Keratinocyte (primary cell): Measurements from ENCODE around the gene SMIM12. TPM values are rescaled to one million over a fixed set of nuclear protein-coding genes. Genes with fewer than 3 reads are reported as not detected.

Experiments used
- DNase-seq: peaks from one replicate; pipeline ENCODE4 v3.0.0-alpha.2; 2011; ENCODE audit warnings: low read depth, missing footprints, low spot score
- FAIRE-seq: peaks from 2 replicates; lab custom pipeline; 2011; peaks lifted over from hg19 to GRCh38; lab: Jason Lieb, UNC
- H2AFZ ChIP-seq: 2 replicates; pipeline ENCODE4 v1.6.0; 2012; ENCODE audit warnings: low read length, control low read depth, inconsistent platforms; ENCODE audit not compliant: control insufficient read depth
- H3K27ac ChIP-seq: 2 replicates; pipeline ENCODE4 v1.5.1; 2011; ENCODE audit warnings: low read length; ENCODE audit not compliant: control insufficient read depth, insufficient read depth
- H3K27me3 ChIP-seq: 3 replicates; pipeline ENCODE4 v1.6.0; 2011; ENCODE audit warnings: low read length; ENCODE audit not compliant: control insufficient read depth, insufficient read depth; ENCODE audit errors: extremely low read depth
- H3K36me3 ChIP-seq, 2 experiments: 2 replicates in 1 of 2; 3 replicates in 1 of 2; pipeline ENCODE4 v1.5.1; 2011; ENCODE audit warnings: low read length in 2 of 2, mild to moderate bottlenecking in 1 of 2; ENCODE audit not compliant: control insufficient read depth in 2 of 2, insufficient read depth in 2 of 2; ENCODE audit errors: extremely low read depth in 1 of 2
- H3K4me1 ChIP-seq: 3 replicates; pipeline ENCODE4 v1.5.1; 2011; ENCODE audit warnings: low read length; ENCODE audit not compliant: control insufficient read depth, insufficient read depth; ENCODE audit errors: extremely low read depth
- H3K4me2 ChIP-seq: 3 replicates; pipeline ENCODE4 v1.6.0; 2011; ENCODE audit warnings: low read depth, low read length; ENCODE audit not compliant: control insufficient read depth, insufficient read depth; ENCODE audit errors: extremely low read depth
- H3K4me3 ChIP-seq, 3 experiments: fragments of 200-600 bp in 1 of 3; sonication (generic) in 1 of 3; 2 replicates in 2 of 3; 3 replicates in 1 of 3; pipeline ENCODE4 v1.5.1; 2011 to 2016; ENCODE audit warnings: low read length in 3 of 3, mild to moderate bottlenecking in 3 of 3, control low read depth in 2 of 3, inconsistent platforms in 1 of 3, low read depth in 1 of 3, mixed read lengths in 1 of 3, mixed run types in 1 of 3, moderate library complexity in 1 of 3; ENCODE audit not compliant: control insufficient read depth in 2 of 3, insufficient read depth in 2 of 3; ENCODE audit errors: extremely low read depth in 1 of 3
- H3K79me2 ChIP-seq: 2 replicates; pipeline ENCODE4 v1.6.0; 2012; ENCODE audit warnings: low read length; ENCODE audit not compliant: control insufficient read depth, insufficient read depth
- H3K9ac ChIP-seq: 3 replicates; pipeline ENCODE4 v1.6.0; 2011; ENCODE audit warnings: low read length; ENCODE audit not compliant: control insufficient read depth, insufficient read depth; ENCODE audit errors: extremely low read depth
- H3K9me1 ChIP-seq: 3 replicates; pipeline ENCODE4 v1.6.0; 2011; ENCODE audit warnings: low read length; ENCODE audit not compliant: control insufficient read depth, insufficient read depth; ENCODE audit errors: extremely low read depth
- H3K9me3 ChIP-seq: 2 replicates; pipeline ENCODE4 v1.5.1; 2012; ENCODE audit warnings: low read depth, low read length; ENCODE audit not compliant: control insufficient read depth
- H4K20me1 ChIP-seq: 3 replicates; pipeline ENCODE4 v1.6.0; 2011; ENCODE audit warnings: low read length; ENCODE audit not compliant: control insufficient read depth, insufficient read depth; ENCODE audit errors: extremely low read depth
- EZH2 ChIP-seq: IDR thresholded peaks from one replicate; pipeline ENCODE4 v1.6.1; 2012; ENCODE audit warnings: inconsistent platforms, mild to moderate bottlenecking, low read length, moderate library complexity
- dilution Hi-C: fragments of 300-500 bp; cut with MboI; formaldehyde crosslinking; loops from one replicate; pipeline ENCODE4 v1.7.0; 2020; ENCODE audit warnings: low sequenced_read_pairs; ENCODE audit not compliant: extremely low pct_ligation_motif_present
- polyA plus RNA-seq, 5 experiments: library from polyadenylated mRNA; depleted of rRNA in 3 of 5; stranded (reverse) in 3 of 5; stranded (forward) in 1 of 5; unstranded in 1 of 5; fragments of >200 nt; gene quantifications; 1 replicate in 1 of 5; 2 replicates in 3 of 5; 3 replicates in 1 of 5; pipeline versions ENCODE4 v1.2.1 to v1.2.3, GENCODE V29; 2011 to 2012; ENCODE audit warnings: missing spikeins in 2 of 5, low read depth in 1 of 5, low replicate concordance in 1 of 5
- TF ChIP-seq, protein P1 (sequence below), 3 experiments: IDR thresholded peaks in 1 of 3; conservative IDR thresholded peaks in 1 of 3; optimal IDR thresholded peaks in 1 of 3; 2 replicates in 2 of 3; 3 replicates in 1 of 3; pipeline versions ENCODE3 to v1.5.1; 2011; ENCODE audit warnings: low read length in 3 of 3, mild to moderate bottlenecking in 3 of 3, moderate library complexity in 2 of 3, control low read depth in 1 of 3, inconsistent platforms in 1 of 3; ENCODE audit not compliant: insufficient read depth in 2 of 3; ENCODE audit errors: extremely low read depth in 1 of 3

Gene SMIM12
- polyA plus RNA-seq, 1 donor (not counting 4 experiments of a cell fraction or from before 2014, with no cell fraction given), result 51.5 TPM

DNA sequence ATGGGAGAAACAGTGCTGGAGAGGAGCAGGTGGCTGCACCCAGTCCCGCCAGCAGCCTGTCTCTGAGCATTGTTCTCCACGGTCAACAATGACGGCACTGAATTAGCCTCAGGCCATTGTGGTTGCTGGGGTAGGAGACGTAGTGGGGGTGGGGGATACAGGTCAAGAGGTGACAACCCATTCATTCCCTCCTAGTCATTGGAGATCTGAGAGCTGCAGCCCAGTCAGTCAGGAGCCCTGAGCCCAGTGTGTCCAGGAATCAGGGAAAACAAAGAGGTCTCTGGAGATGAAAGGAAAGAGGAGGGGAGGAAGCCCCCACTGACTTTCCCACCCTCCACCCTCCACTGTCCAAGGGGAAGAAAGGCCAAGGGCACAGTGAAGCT lies 15.3 kb downstream of the SMIM12 start:
- no peak for FAIRE-seq
- no peak overlapping the region for H2AFZ ChIP-seq
- dilution Hi-C loops, result no loop called here

DNA sequence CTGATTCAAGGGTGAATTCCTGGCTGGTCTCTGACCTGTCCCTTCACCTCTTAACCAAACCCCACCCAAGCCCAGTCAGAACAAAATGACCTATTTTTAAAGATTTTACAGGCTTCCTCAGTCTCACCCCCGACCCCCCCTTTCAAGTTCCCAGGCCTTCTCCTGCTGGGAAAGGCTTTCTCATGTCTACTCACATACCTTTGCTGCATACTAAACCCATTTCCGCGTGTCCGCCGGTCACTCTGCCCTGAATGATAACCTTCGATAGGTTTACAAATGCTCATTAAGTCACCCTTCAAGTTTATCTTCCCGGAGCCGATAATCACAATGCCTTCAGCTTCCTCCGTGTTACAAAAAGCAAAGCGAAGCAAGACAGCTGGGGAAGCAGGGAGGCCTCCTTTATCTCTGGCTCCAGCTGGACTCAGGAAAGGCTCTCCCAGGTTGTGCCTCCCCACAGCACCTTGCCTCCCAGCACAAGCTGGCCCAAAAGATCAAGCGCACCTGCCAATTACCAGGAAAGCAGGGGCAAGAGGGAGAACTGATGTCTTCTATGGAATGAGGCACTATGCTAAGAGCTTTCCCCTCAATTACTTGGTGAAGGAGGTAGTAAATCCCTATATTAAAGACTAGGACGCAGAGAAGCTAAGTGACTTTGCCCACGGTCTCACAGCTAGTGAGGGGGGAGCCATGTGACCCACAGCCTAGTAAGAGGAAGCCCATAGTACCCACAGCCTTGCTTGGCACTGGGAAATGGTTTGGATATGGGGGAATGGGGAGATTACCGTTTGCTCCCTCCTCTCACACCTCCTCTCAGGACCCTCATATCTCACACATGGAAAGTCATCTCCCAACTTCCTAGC lies 15.9 kb downstream of the SMIM12 start:
- no peak for FAIRE-seq
- no peak overlapping the region for H3K27ac ChIP-seq
- no peaks in the 10 kb centered on the region for H3K79me2 ChIP-seq

More for the DNA sequence above, 15.3 kb downstream of the SMIM12 start:
- no peaks in the 10 kb centered on the region for H4K20me1 ChIP-seq
- no peaks in the 10 kb centered on the region for H3K27me3 ChIP-seq
- no peak overlapping the region for H3K9ac ChIP-seq
- no peak for DNase-seq
- H3K4me3 ChIP-seq, result no peak overlapping the region
- H3K27ac ChIP-seq, result no peak overlapping the region
- no peaks in the 10 kb centered on the region for H3K4me1 ChIP-seq
- peaks cover 0 to 7% of the 10 kb centered on the region in 2 experiments for H3K36me3 ChIP-seq
- H3K9me3 ChIP-seq, result no peaks in the 10 kb centered on the region
- no peak overlapping the region for H3K4me2 ChIP-seq
- TF ChIP-seq, protein P1, sequence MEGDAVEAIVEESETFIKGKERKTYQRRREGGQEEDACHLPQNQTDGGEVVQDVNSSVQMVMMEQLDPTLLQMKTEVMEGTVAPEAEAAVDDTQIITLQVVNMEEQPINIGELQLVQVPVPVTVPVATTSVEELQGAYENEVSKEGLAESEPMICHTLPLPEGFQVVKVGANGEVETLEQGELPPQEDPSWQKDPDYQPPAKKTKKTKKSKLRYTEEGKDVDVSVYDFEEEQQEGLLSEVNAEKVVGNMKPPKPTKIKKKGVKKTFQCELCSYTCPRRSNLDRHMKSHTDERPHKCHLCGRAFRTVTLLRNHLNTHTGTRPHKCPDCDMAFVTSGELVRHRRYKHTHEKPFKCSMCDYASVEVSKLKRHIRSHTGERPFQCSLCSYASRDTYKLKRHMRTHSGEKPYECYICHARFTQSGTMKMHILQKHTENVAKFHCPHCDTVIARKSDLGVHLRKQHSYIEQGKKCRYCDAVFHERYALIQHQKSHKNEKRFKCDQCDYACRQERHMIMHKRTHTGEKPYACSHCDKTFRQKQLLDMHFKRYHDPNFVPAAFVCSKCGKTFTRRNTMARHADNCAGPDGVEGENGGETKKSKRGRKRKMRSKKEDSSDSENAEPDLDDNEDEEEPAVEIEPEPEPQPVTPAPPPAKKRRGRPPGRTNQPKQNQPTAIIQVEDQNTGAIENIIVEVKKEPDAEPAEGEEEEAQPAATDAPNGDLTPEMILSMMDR (optimal IDR thresholded peaks at IDR 0.05 in 1 of 3, IDR thresholded peaks at IDR 0.05 in 1 of 3, conservative IDR thresholded peaks at IDR 0.05 in 1 of 3; ENCODE audit: extremely low read depth in 1 of 3, insufficient read depth in 2 of 3, low read length in 3 of 3), result no peak
- TF ChIP-seq EZH2, result no peak
- H3K9me1 ChIP-seq, result no peaks in the 10 kb centered on the region
- no peaks in the 10 kb centered on the region for H3K79me2 ChIP-seq

More for the DNA sequence above, 15.9 kb downstream of the SMIM12 start:
- no peaks in the 10 kb centered on the region for H3K27me3 ChIP-seq
- no peaks in the 10 kb centered on the region for H3K4me1 ChIP-seq
- no peak overlapping the region for H3K4me2 ChIP-seq
- TF ChIP-seq, protein P1 (optimal IDR thresholded peaks at IDR 0.05 in 1 of 3, IDR thresholded peaks at IDR 0.05 in 1 of 3, conservative IDR thresholded peaks at IDR 0.05 in 1 of 3; ENCODE audit: extremely low read depth in 1 of 3, insufficient read depth in 2 of 3, low read length in 3 of 3), result no peak
- TF ChIP-seq EZH2, result no peak
- no peak overlapping the region for H3K4me3 ChIP-seq
- no peaks in the 10 kb centered on the region for H3K9me3 ChIP-seq
- dilution Hi-C loops, result no loop called here
- no peaks in the 10 kb centered on the region for H4K20me1 ChIP-seq
- H2AFZ ChIP-seq, result no peak overlapping the region
- no peaks in the 10 kb centered on the region for H3K9me1 ChIP-seq
- peaks cover 0 to 7% of the 10 kb centered on the region in 2 experiments for H3K36me3 ChIP-seq
- DNase-seq, result no peak
- no peak overlapping the region for H3K9ac ChIP-seq
